ENCODE data around the gene FAM151B.
A peak's percentile ranks its signal among the peaks of the same experiment; 100 is the strongest.
"Not testable (repeated sequence)": the region's sequence is repeated elsewhere in the genome, so short reads cannot be mapped to it uniquely, and the experiment has no call there.

The FAM151B gene

GRCh38 chr5:80481019-80481893 lies 6.6 kb upstream of the FAM151B start:
- no peak overlapping the region for H3K4me3 ChIP-seq (ENCODE audit: low read depth, low read length)
- peak; percentile 58 for DNase-seq
- H3K4me1 ChIP-seq: no peaks in the 10 kb centered on the region
- H3K9me3 ChIP-seq: no peaks in the 10 kb centered on the region
- no peaks in the 10 kb centered on the region for H3K27me3 ChIP-seq
- peaks cover 3% of the 10 kb centered on the region; the same call in 1 of the 2 replicates for H3K36me3 ChIP-seq
- TF ChIP-seq CTCF (IDR thresholded peaks at IDR 0.05; ENCODE audit: low read depth, low read length): peak; percentile 98

GRCh38 chr5:80482578-80482977 lies 5.3 kb upstream of the FAM151B start:
- Histone ChIP-seq H3K9me3 (no peaks in the 10 kb centered on the region), H3K36me3 (no peaks in the 10 kb centered on the region), H3K27me3 (no peaks in the 10 kb centered on the region), H3K4me1 (no peaks in the 10 kb centered on the region), H3K4me3 (ENCODE audit: low read depth, low read length) (no peak overlapping the region)
- TF ChIP-seq CTCF (IDR thresholded peaks at IDR 0.05; ENCODE audit: low read depth, low read length): no peak
- DNase-seq: no peak

GRCh38 chr5:80483636-80484232 lies 4.2 kb upstream of the FAM151B start:
- TF ChIP-seq CTCF (IDR thresholded peaks at IDR 0.05; ENCODE audit: low read depth, low read length): no peak
- Histone ChIP-seq H3K27me3 (no peaks in the 10 kb centered on the region), H3K9me3 (no peaks in the 10 kb centered on the region), H3K4me3 (ENCODE audit: low read depth, low read length) (no peak overlapping the region), H3K4me1 (no peaks in the 10 kb centered on the region), H3K36me3 (no peaks in the 10 kb centered on the region)
- no peak for DNase-seq

- no peak for DNase-seq
- no peak for TF ChIP-seq CTCF (IDR thresholded peaks at IDR 0.05; ENCODE audit: low read depth, low read length)
Measured at GRCh38 chr5:80487444-80487828, 464 bp upstream of the FAM151B start.

GRCh38 chr5:80491296-80491695 lies 3.4 kb downstream of the FAM151B start:
- no peaks in the 10 kb centered on the region for H3K36me3 ChIP-seq
- H3K4me1 ChIP-seq: no peaks in the 10 kb centered on the region
- no peak for TF ChIP-seq CTCF (IDR thresholded peaks at IDR 0.05; ENCODE audit: low read depth, low read length)
- no peaks in the 10 kb centered on the region for H3K9me3 ChIP-seq
- DNase-seq: no peak
- no peak overlapping the region for H3K4me3 ChIP-seq (ENCODE audit: low read depth, low read length)
- H3K27me3 ChIP-seq: no peaks in the 10 kb centered on the region

More at GRCh38 chr5:80487444-80487828, 464 bp upstream of the FAM151B start:
- Histone ChIP-seq H3K36me3 (no peaks in the 10 kb centered on the region), H3K4me3 (ENCODE audit: low read depth, low read length) (peak overlapping the region; percentile 83), H3K4me1 (no peaks in the 10 kb centered on the region), H3K27me3 (no peaks in the 10 kb centered on the region), H3K9me3 (no peaks in the 10 kb centered on the region)

- Histone ChIP-seq H3K36me3 (no peaks in the 10 kb centered on the region), H3K9me3 (no peaks in the 10 kb centered on the region), H3K4me1 (no peaks in the 10 kb centered on the region), H3K4me3 (ENCODE audit: low read depth, low read length) (no peak overlapping the region), H3K27me3 (no peaks in the 10 kb centered on the region)
- no peak for TF ChIP-seq CTCF (IDR thresholded peaks at IDR 0.05; ENCODE audit: low read depth, low read length)
- DNase-seq: no peak
Measured at GRCh38 chr5:80492741-80493140, 4.8 kb downstream of the FAM151B start.

- not testable (repeated sequence) for H3K36me3 ChIP-seq; H3K4me1 ChIP-seq; DNase-seq; H3K9me3 ChIP-seq; H3K4me3 ChIP-seq (ENCODE audit: low read depth, low read length); H3K27me3 ChIP-seq
Measured at GRCh38 chr5:80493443-80493842, 5.5 kb downstream of the FAM151B start.

All from BE2C (cell line).